ENCODE results near the gene NRAP.

DNA sequence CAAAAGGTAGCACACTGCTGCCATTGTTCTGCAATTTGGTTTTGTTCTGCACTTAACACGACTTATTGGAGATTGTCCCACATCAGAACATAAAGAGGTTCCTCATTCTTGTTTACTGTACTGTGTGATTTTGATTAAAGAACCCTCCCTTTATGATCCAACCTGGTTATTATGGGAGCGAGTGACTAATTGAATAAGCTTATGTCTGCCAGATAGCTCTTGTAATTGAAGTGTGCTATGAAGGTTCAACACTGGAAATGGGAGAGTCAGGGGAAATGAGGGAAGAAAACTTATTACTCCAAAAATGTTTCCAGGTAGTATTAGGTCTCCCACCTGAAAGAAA, 49.8 kb upstream of the NRAP start:
- TF ChIP-seq, protein P1, sequence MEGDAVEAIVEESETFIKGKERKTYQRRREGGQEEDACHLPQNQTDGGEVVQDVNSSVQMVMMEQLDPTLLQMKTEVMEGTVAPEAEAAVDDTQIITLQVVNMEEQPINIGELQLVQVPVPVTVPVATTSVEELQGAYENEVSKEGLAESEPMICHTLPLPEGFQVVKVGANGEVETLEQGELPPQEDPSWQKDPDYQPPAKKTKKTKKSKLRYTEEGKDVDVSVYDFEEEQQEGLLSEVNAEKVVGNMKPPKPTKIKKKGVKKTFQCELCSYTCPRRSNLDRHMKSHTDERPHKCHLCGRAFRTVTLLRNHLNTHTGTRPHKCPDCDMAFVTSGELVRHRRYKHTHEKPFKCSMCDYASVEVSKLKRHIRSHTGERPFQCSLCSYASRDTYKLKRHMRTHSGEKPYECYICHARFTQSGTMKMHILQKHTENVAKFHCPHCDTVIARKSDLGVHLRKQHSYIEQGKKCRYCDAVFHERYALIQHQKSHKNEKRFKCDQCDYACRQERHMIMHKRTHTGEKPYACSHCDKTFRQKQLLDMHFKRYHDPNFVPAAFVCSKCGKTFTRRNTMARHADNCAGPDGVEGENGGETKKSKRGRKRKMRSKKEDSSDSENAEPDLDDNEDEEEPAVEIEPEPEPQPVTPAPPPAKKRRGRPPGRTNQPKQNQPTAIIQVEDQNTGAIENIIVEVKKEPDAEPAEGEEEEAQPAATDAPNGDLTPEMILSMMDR (IDR thresholded peaks at IDR 0.05; ENCODE audit: poor library complexity, severe bottlenecking) = no peak
- TF ChIP-seq RAD21 (conservative IDR thresholded peaks at IDR 0.05) (no peak), POLR2AphosphoS5 (IDR thresholded peaks at IDR 0.05) (no peak), TAF1 (IDR thresholded peaks at IDR 0.05; ENCODE audit: low read depth) (no peak), EZH2 (IDR thresholded peaks at IDR 0.05; ENCODE audit: borderline replicate concordance, insufficient read depth, low read length, poor library complexity, severe bottlenecking) (no peak)
- TF ChIP-seq, protein P2, sequence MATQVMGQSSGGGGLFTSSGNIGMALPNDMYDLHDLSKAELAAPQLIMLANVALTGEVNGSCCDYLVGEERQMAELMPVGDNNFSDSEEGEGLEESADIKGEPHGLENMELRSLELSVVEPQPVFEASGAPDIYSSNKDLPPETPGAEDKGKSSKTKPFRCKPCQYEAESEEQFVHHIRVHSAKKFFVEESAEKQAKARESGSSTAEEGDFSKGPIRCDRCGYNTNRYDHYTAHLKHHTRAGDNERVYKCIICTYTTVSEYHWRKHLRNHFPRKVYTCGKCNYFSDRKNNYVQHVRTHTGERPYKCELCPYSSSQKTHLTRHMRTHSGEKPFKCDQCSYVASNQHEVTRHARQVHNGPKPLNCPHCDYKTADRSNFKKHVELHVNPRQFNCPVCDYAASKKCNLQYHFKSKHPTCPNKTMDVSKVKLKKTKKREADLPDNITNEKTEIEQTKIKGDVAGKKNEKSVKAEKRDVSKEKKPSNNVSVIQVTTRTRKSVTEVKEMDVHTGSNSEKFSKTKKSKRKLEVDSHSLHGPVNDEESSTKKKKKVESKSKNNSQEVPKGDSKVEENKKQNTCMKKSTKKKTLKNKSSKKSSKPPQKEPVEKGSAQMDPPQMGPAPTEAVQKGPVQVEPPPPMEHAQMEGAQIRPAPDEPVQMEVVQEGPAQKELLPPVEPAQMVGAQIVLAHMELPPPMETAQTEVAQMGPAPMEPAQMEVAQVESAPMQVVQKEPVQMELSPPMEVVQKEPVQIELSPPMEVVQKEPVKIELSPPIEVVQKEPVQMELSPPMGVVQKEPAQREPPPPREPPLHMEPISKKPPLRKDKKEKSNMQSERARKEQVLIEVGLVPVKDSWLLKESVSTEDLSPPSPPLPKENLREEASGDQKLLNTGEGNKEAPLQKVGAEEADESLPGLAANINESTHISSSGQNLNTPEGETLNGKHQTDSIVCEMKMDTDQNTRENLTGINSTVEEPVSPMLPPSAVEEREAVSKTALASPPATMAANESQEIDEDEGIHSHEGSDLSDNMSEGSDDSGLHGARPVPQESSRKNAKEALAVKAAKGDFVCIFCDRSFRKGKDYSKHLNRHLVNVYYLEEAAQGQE (IDR thresholded peaks at IDR 0.05; ENCODE audit: borderline replicate concordance) = no peak

All from neural cell (in vitro differentiated cells).